ENCODE results near the gene GIMAP5.

- TF ChIP-seq, protein P1, sequence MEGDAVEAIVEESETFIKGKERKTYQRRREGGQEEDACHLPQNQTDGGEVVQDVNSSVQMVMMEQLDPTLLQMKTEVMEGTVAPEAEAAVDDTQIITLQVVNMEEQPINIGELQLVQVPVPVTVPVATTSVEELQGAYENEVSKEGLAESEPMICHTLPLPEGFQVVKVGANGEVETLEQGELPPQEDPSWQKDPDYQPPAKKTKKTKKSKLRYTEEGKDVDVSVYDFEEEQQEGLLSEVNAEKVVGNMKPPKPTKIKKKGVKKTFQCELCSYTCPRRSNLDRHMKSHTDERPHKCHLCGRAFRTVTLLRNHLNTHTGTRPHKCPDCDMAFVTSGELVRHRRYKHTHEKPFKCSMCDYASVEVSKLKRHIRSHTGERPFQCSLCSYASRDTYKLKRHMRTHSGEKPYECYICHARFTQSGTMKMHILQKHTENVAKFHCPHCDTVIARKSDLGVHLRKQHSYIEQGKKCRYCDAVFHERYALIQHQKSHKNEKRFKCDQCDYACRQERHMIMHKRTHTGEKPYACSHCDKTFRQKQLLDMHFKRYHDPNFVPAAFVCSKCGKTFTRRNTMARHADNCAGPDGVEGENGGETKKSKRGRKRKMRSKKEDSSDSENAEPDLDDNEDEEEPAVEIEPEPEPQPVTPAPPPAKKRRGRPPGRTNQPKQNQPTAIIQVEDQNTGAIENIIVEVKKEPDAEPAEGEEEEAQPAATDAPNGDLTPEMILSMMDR (IDR thresholded peaks at IDR 0.05 in 8 of 11, conservative IDR thresholded peaks at IDR 0.05 in 3 of 11) = no peak
- no peak for TF ChIP-seq POLR2A (IDR thresholded peaks at IDR 0.05)
Measured at GRCh38 chr7:150719436-150719835, 17.8 kb upstream of the GIMAP5 start.
